ENCODE data around the gene KCNK2.

The KCNK2 gene, protein sequence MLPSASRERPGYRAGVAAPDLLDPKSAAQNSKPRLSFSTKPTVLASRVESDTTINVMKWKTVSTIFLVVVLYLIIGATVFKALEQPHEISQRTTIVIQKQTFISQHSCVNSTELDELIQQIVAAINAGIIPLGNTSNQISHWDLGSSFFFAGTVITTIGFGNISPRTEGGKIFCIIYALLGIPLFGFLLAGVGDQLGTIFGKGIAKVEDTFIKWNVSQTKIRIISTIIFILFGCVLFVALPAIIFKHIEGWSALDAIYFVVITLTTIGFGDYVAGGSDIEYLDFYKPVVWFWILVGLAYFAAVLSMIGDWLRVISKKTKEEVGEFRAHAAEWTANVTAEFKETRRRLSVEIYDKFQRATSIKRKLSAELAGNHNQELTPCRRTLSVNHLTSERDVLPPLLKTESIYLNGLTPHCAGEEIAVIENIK

DNA sequence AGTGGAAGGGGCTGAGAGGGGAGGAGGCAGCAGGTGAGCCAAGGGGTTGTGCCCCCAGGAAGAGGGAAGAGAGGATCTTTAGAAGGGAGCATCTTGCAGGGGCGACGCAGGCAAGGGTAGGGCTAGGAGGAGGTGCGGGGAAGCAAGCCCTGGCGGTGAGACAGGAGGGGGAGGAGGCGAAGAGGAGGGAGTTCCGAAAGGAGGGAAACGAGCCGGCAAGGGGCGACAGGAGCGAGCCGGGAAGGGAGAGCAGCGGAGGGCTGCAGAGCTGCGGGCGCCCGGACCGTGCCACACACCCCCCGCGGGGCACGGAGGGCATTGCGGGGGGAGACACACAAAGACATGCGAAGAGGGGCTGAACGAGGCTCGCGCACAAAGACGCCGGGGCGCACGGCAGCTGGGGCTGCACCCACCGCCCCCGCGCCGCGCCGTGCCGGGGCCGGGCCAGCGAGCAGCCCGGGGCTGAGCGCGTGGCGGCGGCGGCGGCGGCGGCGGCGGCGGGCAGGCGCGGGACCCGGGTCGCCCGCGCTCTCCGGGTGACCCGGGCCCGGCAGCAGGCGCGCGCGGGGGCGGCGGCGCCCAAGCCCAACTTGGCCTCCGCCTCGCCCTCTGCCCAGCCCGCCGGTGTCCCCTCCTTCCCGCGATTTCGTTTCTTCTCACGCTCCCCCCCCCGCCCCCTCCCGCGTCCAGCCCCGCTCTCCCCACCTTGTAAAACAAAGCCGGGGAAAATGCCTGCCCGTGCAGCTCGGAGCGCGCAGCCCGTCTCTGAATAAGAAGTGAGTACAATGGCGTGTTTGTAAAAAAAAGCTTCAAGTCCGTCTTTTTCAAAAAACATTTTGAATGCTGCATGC is at the start of gene KCNK2:
KCNK2 (plus strand) TSS at position 206 of the 851 bp plus-strand sequence. CDS start 649 bp downstream, outside the sequence.
- DNase-seq: peak; percentile 56

DNA sequence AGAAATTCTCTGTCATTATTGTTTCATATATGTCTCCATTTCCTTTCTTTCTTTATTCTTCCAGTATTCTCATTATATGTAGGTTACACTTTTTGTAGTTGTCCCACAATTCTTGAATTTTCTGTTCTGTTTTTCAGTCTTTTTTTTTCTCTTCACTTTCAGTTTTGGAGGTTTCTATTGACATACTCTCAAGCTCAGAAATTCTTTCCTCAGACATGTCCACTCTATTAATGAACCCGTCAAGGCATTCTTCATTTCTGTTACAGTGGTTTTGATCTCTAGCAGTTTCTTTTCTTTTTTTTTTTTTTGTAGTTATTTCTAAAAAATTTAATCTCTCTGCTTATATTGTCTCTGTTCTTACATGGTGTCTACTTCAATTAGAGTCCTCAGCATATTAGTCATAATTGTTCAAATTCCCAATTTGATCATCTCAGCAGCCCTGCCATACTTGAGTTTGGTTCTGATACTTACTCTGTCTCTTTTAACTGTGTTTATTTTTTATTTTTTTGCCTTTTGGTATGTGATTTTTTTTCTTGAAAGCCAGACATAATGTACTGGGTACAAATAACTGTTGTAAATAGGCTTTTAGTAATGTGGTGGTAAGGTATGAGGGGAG is 49.5 kb upstream of the KCNK2 start:
- DNase-seq: no peak

DNA sequence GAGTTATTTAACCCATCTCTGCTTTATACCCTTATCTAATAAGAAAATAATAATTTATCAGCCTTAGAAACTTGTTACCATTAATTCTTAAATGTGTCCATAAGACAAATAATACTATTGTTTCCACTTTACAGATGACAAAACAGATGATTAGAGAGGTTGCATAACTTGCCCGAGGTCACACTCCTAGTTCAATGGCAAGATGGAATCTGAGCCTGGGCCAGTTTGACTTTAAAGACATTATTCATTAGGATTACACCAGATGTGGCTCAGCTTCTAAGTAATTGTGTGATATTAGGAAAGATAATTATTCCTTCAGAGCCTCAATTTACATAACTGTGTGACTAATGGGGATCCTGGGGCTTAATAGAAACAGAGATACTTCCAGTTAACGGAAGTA is 42.3 kb upstream of the KCNK2 start:
- DNase-seq: no peak

DNA sequence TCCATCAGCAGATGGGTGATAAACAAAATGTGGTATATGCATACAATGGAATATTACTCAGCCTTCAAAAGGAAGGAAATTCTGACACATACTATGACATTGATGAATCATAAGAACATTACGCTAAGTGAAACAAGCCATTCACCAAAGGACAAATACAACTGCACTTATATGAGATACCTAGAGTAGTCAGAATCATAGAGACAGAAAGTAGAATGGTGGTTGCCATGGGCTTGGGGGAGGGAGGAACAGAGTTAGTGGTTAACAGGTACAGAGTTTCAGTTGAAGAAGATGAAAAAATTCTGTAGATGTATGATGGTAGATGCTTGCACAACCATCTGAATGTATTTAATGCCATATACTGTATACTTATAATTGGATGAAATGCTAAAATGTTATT is 39.1 kb upstream of the KCNK2 start:
- no peak for DNase-seq

DNA sequence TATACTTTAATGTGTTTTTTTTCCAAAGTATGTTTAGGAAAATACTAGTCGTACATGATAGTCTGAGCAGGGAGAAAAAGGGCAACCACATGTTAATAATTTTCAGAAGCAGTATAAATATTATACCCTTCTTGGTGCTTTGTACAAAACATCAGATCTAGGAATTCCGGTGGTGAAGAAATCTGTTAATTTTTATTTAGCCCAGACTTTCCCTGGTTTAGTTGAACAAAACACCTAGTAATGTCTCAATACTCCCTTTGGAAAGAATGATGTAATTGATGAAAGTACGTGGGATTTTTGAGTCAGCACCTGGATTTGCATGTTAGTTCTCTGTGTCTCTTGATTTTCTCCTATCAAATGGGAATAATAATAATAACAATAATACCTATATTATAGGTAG is 38.4 kb upstream of the KCNK2 start:
- DNase-seq: no peak

DNA sequence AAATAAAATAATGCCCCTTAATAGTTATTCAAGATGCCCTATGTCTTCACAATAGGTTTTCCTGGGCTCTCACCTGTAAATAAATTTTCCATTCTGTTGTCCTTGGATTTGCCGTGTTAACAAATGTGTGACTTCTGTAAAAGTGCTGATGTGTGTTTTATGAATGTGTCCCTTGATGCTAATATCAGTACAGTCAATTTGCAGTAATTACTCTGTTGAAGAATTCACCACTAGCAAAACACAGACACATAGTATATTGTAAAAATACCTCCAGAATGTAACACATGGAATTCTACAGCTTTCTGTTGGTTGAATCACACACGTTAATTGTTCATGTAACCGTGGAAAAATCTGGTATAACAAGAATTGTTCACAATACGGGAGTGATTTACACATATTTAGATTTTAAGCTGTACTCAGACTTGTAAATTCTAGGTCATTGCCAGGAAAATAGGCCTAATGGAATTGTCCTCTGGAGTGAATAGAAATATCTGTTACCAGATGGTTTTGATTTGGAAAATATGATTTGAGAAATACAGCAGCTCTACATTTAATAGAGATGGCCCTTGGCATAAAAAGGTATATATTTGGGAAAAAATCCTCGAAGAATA is 36.7 kb upstream of the KCNK2 start:
- no peak for DNase-seq

DNA sequence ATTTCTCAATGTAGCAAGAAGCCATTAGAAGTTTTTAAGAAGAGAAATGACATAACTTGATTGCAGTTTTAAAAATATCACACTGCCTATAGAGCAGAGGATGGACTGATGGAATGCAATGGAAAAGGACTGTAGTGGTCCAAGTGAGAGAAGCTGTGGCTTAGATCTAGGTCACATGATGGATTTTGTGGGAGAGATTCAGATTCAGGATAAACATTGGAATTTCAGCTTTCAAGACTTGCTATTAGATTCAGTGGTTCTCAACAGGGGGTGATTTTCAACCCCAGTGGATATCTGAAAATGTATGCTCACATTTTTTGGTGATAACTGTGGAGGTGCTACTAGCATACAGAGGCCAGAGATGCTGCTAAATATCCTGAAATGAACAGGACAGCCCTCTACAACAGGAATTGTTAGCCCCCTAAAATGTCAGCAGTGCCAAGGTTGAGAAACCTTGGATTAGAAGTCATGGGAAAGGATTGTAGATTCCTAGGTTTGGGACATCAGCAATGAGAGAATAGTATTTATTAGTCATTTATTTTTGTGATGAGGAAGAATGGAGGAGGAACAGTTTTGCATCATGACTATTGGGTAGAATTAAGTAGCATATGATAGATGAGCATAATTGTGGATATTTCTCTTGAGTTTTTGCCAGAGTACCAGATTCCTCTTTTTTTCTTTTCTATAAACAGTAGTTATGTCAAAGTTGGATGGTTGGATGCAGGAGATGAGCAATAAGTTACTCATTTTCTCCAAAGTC is 30.1 kb upstream of the KCNK2 start:
- peak; percentile 48 for DNase-seq

DNA sequence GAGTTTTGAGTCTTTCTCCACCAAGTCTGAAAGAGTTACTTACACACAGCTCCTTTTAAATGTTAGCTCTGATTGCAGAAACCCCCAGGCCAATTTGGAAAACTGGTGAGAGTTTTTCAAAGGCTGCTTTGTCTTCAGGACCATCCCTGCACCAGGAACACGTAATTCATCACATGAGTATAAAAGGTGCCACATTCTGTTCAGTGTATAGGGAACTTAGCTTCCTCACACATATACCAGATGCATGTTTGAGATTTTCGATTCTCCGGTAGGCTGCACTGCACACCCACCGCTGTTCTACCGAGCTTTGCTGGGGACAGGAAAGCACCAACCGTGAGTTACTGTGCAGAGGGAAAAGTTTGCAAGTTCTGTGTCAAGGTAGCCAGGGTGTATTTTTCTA is 28.3 kb upstream of the KCNK2 start:
- no peak for DNase-seq

DNA sequence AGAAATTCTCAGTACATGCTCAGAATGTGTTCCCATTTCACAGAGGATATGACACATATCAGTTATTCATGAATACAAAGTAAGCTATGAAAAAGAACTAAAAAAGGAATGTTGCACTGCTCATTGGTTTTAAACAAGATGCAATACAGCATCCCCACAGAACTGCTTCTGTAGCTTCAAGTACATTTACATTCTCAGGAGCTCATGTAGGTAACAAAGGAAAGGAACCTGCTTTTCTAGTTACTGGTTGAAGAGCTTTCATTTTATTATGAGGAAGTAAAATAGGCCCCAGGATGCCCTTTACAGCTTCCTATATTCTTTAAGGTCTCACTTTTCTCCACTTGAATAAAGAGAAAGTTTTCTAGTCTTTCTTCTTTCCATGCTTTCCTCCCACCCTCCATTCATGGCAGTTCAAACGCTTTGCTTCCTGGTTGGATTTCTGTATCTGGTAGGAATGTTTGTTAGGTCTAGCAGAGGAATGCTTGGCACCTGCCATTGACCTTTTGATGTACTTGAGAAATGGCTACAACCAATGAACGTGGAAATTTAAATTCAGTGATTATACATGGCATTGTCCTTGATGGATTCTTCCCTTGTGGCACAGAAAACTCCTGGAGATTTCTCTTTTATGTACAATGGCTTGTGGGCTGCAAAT is 27.1 kb upstream of the KCNK2 start:
- peak; percentile 4 for DNase-seq

DNA sequence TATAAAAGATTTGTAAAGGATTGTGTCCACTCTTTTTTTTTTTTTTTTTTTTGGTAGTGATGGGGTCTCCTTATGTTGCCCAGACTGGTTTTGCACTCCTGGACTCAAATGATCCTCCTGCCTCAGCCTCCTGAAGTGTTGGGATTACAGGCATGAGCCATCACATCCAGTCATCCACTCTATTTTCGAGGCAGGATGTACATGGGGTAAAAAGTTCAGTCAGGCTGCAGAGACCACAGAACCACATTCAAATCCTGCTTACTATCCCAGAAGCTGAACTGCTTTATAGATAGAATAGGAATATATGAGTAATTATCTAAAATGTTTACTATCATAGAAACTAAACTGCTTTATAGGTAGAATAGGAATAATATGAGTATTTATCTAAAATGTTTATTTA is 26.0 kb upstream of the KCNK2 start:
- peak; percentile 50 for DNase-seq

DNA sequence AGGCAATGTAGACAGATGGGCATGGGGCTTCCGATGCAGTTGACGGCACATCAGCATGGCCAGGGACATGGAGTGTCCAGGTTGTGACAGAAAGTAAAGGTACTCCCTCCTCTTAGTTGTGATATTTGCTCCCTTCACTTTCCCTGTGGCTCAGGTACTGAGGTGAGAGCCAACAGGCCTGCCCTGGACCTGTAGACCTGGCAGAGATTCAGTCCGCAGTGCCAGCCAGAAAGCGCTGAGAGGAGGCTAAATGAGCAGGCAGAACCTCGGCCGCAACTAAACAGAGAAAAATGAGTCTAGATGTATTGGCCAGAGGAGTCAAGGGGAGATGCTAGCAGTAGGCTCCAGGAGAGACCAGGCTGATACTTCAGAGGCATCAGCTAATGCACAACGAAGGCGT is 22.6 kb upstream of the KCNK2 start:
- DNase-seq: no peak

DNA sequence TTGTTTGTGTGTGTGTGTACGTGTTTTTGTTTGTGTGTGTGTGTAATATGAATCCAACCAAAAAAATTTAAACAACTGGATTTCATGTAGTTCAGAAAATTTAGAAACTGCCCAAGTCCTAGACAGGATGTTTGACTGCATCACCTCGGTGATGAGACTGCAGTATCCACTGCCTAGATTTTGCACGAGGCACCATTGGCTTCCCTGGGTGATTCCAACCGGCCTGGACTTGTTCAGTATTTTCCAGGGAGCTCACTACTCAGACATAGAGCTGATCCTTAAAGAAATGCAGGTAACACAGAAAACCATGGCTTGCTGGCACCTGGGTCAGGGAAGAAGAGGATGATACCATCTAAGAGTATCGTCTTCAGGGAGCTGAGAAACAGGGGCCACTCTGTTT is 18.2 kb upstream of the KCNK2 start:
- no peak for DNase-seq

DNA sequence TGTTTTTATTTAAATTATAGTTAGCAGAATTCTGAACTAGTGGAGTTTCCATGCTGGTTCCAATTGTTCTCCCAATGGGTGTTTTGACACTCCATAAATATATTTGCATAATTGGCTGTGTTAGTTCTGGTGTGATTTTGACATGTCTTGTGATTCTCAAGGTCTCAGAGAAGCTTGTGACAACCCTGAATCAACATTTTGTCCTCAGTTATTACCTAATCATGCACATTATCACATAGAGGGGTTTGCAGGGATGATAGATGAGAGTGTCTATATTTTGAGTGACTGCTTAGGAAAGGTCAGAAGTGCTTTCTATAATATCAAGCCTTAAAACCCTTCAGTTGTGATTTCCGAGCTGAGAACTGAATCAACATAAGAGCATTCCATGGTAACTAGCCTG is 11.5 kb upstream of the KCNK2 start:
- no peak for DNase-seq

DNA sequence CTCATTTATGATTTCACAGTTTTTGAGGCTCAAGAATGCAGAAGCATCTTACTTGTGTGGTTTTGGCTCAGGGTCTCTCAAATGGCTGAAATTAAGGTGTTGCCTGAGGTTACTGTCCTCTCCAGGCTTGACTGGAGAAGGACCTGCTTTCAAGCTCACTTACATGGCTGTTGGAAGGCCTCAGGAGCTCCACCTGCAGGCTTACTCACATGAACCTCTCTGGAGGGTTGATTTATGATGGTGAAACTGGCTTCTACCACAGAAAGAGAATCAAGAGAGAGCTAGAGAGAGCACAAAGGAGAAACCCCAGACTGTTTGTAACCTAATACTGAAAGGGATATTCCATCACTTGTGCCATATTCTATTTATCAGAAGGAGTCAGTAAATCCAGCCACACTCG is 6.2 kb upstream of the KCNK2 start:
- peak; percentile 51 for DNase-seq

DNA sequence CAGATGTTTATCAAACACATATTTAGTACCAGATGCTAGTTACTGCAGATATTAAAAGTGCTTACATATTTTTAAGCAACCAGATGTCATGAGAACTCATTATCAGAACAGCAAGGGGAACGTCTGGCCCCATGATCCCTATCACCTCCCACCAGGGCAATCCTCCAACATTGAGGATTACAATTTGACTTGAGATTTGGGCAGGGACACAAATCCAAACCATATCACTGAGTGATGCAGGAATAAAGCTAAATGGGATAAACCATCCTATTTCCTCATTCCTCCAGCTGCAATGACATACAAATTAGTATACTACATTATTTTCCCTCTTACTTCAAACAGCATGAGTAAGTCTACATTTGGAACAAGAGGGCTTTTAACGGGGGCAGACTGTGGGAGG is 3.1 kb upstream of the KCNK2 start:
- DNase-seq: no peak

DNA sequence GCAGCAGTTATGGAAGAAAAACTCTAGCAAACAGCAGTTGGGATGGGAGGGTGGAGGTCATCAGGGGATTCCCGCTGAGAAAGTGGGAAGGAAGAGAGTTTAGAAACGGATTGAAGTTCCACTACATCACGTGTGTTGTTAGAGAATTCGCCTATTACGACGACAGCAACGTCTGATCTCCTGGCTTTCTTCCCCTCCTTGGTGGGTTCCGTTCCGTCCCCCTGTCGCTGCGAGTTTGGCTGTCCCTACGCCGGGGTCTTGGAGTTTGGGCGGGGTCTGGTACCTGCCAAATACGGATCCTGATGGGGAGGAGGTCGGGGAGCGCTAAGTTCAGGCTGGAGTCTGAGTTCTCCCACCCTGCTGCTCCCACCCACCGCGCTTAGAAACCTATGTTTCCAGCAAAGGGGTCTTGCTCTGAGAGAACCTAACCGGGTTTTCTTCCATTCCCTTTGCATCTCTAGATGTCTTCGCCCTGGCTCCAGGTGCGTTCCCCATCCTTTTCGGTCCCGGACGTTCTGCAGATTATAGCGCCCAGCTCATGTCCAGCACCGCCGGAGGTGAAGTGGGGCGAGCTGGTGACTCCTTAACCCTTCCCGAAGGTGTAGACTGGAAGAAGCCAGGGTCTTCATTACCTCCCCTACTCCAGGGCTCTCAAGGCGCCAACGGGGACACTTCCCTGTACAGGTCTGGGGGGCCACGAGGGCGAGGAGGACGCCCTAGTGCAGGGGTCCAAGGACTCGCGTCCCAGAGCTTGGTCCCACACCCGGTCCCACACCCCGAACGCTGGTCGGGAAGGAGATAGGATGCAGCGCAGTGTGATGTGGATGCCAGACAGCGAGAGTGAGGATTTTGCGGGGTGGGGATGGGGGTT is 641 bp upstream of the KCNK2 start:
- DNase-seq: no peak

DNA sequence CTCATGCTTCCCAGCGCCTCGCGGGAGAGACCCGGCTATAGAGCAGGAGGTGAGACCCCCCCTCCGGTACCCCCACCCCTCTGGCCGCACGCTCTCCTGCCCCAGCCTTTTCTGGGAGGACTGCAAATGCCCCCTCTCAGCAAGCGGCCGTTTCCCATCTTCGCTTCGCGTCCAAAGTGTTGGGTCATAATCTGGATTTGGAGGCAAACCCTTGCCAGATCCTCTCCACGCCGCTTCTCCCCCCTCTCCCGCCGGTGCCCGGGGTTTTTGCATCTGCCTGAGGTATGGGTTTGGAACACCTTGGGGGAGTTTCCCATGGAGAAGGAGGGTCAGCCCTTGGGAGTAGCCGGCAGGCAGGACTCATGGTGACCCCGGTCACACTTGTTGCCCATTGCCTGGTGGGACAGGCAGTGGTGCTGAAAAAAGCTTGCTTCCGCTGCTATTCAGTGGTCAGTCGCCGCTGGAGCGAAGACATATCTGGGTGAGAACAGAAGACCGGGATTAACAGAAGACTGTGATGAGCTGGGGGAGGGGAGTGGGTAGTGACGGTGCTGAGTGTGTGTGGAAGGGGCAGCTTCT is 935 bp downstream of the KCNK2 start:
- peak; percentile 46 for DNase-seq

DNA sequence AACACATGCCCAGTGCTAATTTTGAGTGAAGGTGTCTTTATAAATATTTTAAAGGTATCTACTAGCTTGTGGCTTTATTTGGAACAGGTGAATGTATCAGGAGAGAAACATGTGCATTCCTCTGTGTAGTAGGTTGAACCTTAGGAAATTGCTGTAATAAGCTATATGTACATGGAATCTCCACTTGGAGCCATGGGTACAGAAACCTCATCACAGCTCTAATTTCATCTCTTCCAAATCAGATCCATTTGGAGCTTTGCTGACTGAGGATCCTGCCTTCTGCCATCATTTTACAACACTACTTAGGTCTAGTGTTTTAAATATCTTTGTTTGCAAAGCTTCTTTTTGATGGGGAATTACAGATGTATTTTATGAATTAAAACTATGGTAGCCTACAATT is 2.1 kb downstream of the KCNK2 start:
- no peak for DNase-seq

DNA sequence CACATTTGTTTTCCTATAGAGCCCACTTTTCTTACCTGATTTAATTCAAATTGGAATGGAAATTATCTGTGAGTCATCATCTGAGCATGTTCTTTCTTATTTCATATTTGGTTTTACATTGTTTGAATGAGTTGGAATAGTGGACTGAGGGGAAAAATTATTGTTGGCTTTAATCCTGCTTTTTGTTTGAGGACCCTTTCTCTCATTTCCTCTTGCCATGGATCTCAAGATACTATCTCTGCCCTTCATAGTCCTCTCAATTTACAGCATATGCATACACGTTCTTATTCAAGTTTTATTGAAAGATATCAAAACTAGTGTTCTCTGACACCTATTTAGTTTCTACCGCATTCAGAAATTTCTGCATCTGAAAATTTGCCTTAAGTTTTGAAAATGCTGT is 5.1 kb downstream of the KCNK2 start:
- no peak for DNase-seq

DNA sequence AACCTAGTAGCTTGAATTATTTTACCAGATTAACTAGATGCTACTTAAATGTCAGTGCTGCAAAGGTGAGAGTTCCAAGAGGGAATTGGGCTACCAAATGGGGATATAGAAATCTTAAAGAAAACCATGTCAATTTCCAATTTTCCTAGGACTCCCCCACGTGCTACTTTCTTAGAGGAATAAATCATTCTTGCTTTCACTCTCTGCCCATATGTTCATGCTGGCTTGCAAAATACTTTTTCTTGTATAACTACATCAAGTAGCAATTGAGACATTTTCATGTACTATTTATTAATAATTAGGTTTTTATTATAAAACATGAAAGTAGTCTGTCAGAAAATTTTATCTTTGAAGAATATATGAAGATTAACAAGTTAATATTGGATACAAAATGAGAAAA is 11.8 kb downstream of the KCNK2 start:
- no peak for DNase-seq

DNA sequence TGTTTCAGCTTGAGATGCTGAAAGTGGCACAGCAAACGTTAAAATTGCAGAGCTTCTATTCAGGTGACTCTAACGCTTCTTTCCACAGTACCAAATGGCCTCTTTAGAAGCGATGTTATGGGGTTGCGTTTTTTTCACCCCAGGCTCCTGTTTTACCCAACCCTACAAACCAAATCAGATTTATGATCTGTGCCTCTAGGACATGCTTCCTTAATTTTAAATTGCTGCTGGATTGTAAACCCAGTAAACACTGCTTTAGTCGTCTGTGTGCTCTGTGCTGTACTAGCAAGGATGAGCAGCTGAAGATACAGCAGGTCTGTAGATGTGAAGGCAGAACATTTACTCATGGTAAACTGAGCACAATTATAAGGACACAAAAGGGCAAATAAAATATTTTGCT is 13.0 kb downstream of the KCNK2 start:
- DNase-seq: no peak

Measured in EL (cell line).